SK-N-SH (cell line): ENCODE results near the gene UBA1. TPM values are rescaled to one million over a fixed set of nuclear protein-coding genes. Genes with fewer than 3 reads are reported as not detected.

Experiments
- CTCF ChIA-PET: fragments of 300-600, 350-600 bp; formaldehyde crosslinking; extraction: SDS; loops from one replicate; lab custom pipeline; 2021; lab: Yijun Ruan, JAX
- POLR2A ChIA-PET: fragments of 350-600 bp; sonication (Branson Sonifier 250); formaldehyde crosslinking; extraction: SDS; loops from one replicate; lab custom pipeline; 2020; ENCODE audit warnings: antibody characterized with exemption, inconsistent platforms; lab: Yijun Ruan, JAX
- DNase-seq: peaks from one replicate; pipeline ENCODE4 v3.0.0; 2012
- H2AFZ ChIP-seq: fragments of 200-600 bp; sonication (generic); 2 replicates; pipeline ENCODE4 v1.8.1; 2016; ENCODE audit warnings: antibody characterized with exemption, mild to moderate bottlenecking, low read depth
- H3F3A ChIP-seq: fragments of 200-600 bp; sonication (generic); replicated peaks from 2 replicates; pipeline ENCODE3; 2016; ENCODE audit warnings: antibody characterized with exemption, mild to moderate bottlenecking; ENCODE audit not compliant: insufficient read depth
- H3K27ac ChIP-seq, 2 experiments: fragments of 200-500 bp in 1 of 2; fragments of 200-600 bp in 1 of 2; sonication (Bioruptor generic) in 1 of 2; sonication (generic), shearing (Covaris generic) in 1 of 2; 2 replicates each; pipeline versions ENCODE4 v1.5.1 to v1.6.1; 2014 to 2016; ENCODE audit warnings: low read depth in 2 of 2, inconsistent platforms in 1 of 2, low read length in 1 of 2, mild to moderate bottlenecking in 1 of 2, mixed read lengths in 1 of 2
- H3K27me3 ChIP-seq: fragments of 200-600 bp; sonication (generic), shearing (Covaris generic); 2 replicates; pipeline ENCODE4 v1.6.1; 2016; ENCODE audit warnings: mixed run types; ENCODE audit not compliant: insufficient read depth
- H3K36me3 ChIP-seq, 2 experiments: fragments of 200-500 bp in 1 of 2; fragments of 200-600 bp in 1 of 2; sonication (Bioruptor generic) in 1 of 2; sonication (generic) in 1 of 2; replicated peaks in 1 of 2; 2 replicates each; pipeline versions ENCODE3 to v1.5.1; 2014 to 2016; ENCODE audit warnings: low read length in 1 of 2, mild to moderate bottlenecking in 1 of 2; ENCODE audit not compliant: insufficient read depth in 2 of 2, control insufficient read depth in 1 of 2
- H3K4me1 ChIP-seq, 2 experiments: fragments of 200-500 bp in 1 of 2; fragments of 200-600 bp in 1 of 2; sonication (Bioruptor generic) in 1 of 2; sonication (generic), shearing (Covaris generic) in 1 of 2; 2 replicates each; pipeline versions ENCODE4 v1.5.1 to v1.6.1; 2014 to 2016; ENCODE audit warnings: low read depth in 1 of 2, low read length in 1 of 2, mixed run types in 1 of 2; ENCODE audit not compliant: insufficient read depth in 2 of 2, control insufficient read depth in 1 of 2
- H3K4me2 ChIP-seq: fragments of 200-600 bp; sonication (generic), shearing (Covaris generic); 2 replicates; pipeline ENCODE4 v1.6.1; 2017; ENCODE audit warnings: mixed run types
- H3K4me3 ChIP-seq, 2 experiments: fragments of 200-500 bp in 1 of 2; fragments of 200-600 bp in 1 of 2; sonication (Bioruptor generic) in 1 of 2; sonication (generic), shearing (Covaris generic) in 1 of 2; 2 replicates each; pipeline versions ENCODE4 v1.5.1 to v1.8.1; 2014 to 2016; ENCODE audit warnings: low read depth in 2 of 2, inconsistent platforms in 1 of 2, low read length in 1 of 2, mild to moderate bottlenecking in 1 of 2, mixed read lengths in 1 of 2, moderate library complexity in 1 of 2
- H3K79me2 ChIP-seq: fragments of 200-600 bp; sonication (generic); 2 replicates; pipeline ENCODE4 v1.8.1; 2017; ENCODE audit warnings: mild to moderate bottlenecking; ENCODE audit not compliant: insufficient read depth
- H3K9ac ChIP-seq: fragments of 200-600 bp; sonication (generic); 2 replicates; pipeline ENCODE4 v1.6.1; 2017; ENCODE audit warnings: mixed run types
- H3K9me2 ChIP-seq: fragments of 200-600 bp; sonication (generic); 2 replicates; pipeline ENCODE4 v1.6.1; 2017; ENCODE audit warnings: mixed run types
- H3K9me3 ChIP-seq: fragments of 200-600 bp; sonication (generic); 2 replicates; pipeline ENCODE4 v1.6.1; 2017; ENCODE audit warnings: mixed run types, mild to moderate bottlenecking, moderate library complexity
- H4K20me1 ChIP-seq: fragments of 200-600 bp; sonication (generic); 2 replicates; pipeline ENCODE4 v1.6.1; 2017; ENCODE audit warnings: mild to moderate bottlenecking, mixed run types; ENCODE audit not compliant: insufficient read depth
- CHD2 ChIP-seq: fragments of 150-350 bp; IDR thresholded peaks from 2 replicates; pipeline ENCODE4 v1.6.1; 2018; ENCODE audit warnings: low read length; ENCODE audit not compliant: partially characterized antibody
- ELF1 ChIP-seq: IDR thresholded peaks from 2 replicates; pipeline ENCODE4 v1.4.0; 2012
- EP300 ChIP-seq, 2 experiments: IDR thresholded peaks; 2 replicates each; pipeline versions ENCODE4 v1.4.0 to v1.6.1; 2012; ENCODE audit warnings: borderline replicate concordance in 1 of 2, low read depth in 1 of 2, low read length in 1 of 2
- FOSL2 ChIP-seq: IDR thresholded peaks from 2 replicates; pipeline ENCODE4 v1.4.0; 2012; ENCODE audit warnings: low read depth, mild to moderate bottlenecking, moderate library complexity, borderline replicate concordance
- FOXJ3 ChIP-seq: sonication (generic); formaldehyde crosslinking; IDR thresholded peaks from 2 replicates; pipeline ENCODE4 v1.5.1; 2020; ENCODE audit warnings: mild to moderate bottlenecking, missing genetic modification reagents
- FOXM1 ChIP-seq: IDR thresholded peaks from 2 replicates; pipeline ENCODE4 v1.4.0; 2012; ENCODE audit warnings: low read depth, mild to moderate bottlenecking
- JUND ChIP-seq: IDR thresholded peaks from 2 replicates; pipeline ENCODE4 v1.4.0; 2012
- MAX ChIP-seq: IDR thresholded peaks from 2 replicates; pipeline ENCODE4 v1.4.0; 2012; ENCODE audit warnings: low read depth
- MEF2A ChIP-seq: IDR thresholded peaks from 2 replicates; pipeline ENCODE4 v1.4.0; 2012; ENCODE audit warnings: low read depth, borderline replicate concordance
- NFIC ChIP-seq: IDR thresholded peaks from 2 replicates; pipeline ENCODE4 v1.4.0; 2012; ENCODE audit warnings: borderline replicate concordance
- POLR2AphosphoS5 ChIP-seq: IDR thresholded peaks from 2 replicates; pipeline ENCODE4 v1.6.1; 2012; ENCODE audit warnings: low read depth, low read length
- RAD21 ChIP-seq: IDR thresholded peaks from 2 replicates; pipeline ENCODE4 v1.6.1; 2012; ENCODE audit warnings: mild to moderate bottlenecking, low read length
- REST ChIP-seq: IDR thresholded peaks from 2 replicates; pipeline ENCODE4 v1.6.1; 2012; ENCODE audit warnings: mild to moderate bottlenecking, low read depth, low read length, moderate library complexity
- RFX5 ChIP-seq: IDR thresholded peaks from 2 replicates; pipeline ENCODE4 v1.6.1; 2012; ENCODE audit warnings: mild to moderate bottlenecking, improper control_type of control experiment, low read length
- RXRA ChIP-seq: IDR thresholded peaks from 2 replicates; pipeline ENCODE4 v1.4.0; 2012; ENCODE audit warnings: low read depth, mild to moderate bottlenecking, borderline replicate concordance
- SIN3A ChIP-seq: IDR thresholded peaks from 2 replicates; pipeline ENCODE4 v1.6.1; 2012; ENCODE audit warnings: low read depth, mild to moderate bottlenecking, low read length, moderate library complexity, borderline replicate concordance
- SMC3 ChIP-seq: IDR thresholded peaks from 2 replicates; pipeline ENCODE4 v1.6.1; 2012; ENCODE audit warnings: low read depth, low read length, improper control_type of control experiment
- TAF1 ChIP-seq: IDR thresholded peaks from 2 replicates; pipeline ENCODE4 v1.6.1; 2012; ENCODE audit warnings: low read depth, mild to moderate bottlenecking, low read length, moderate library complexity, borderline replicate concordance
- TEAD4 ChIP-seq: IDR thresholded peaks from 2 replicates; pipeline ENCODE4 v1.4.0; 2012; ENCODE audit warnings: mild to moderate bottlenecking, borderline replicate concordance; ENCODE audit not compliant: insufficient read depth
- USF1 ChIP-seq: IDR thresholded peaks from 2 replicates; pipeline ENCODE4 v1.4.0; 2012; ENCODE audit warnings: low read depth, borderline replicate concordance
- WGBS: methylation state at CpG from one replicate; pipeline ENCODE4 v1.1.6; 2017; ENCODE audit warnings: low lambda C conversion rate; 5-methylcytosine and 5-hydroxymethylcytosine counted together
- polyA plus RNA-seq, 3 experiments: library from polyadenylated mRNA; depleted of rRNA; stranded (reverse); fragments of >200 nt; gene quantifications; 2 replicates each; pipeline ENCODE4 v1.2.3, GENCODE V29; 2012
- TF ChIP-seq, protein P1 (sequence below): IDR thresholded peaks from 2 replicates; pipeline ENCODE4 v1.4.0; 2012; ENCODE audit warnings: low read depth, borderline replicate concordance
- TF ChIP-seq, protein P2 (sequence below): IDR thresholded peaks from 2 replicates; pipeline ENCODE4; 2012

UBA1 gene
- polyA plus RNA-seq, 1 of the 3 experiments (the other 2 are of a cell fraction) = 283 TPM

DNA sequence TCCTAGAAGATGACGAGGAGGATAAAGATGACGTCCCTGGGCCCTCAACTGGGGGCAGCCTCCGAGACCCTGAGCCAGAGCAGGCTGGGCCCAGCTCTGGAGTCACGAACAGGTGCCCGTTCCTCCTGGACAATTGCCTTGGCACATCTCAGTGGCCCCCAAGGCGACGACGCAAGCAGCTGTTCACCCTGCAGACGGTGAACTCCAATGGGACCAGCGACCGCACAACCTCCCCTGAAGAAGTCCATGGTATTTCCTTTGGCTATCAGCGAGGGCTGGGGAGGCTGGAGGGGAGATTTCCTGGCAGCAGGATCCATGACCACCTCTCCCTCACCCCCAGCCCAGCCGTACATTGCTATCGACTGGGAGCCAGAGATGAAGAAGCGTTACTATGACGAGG, 51.0 kb downstream of the UBA1 start:
- Histone ChIP-seq H3K27me3 (no peaks in the 10 kb centered on the region), H3F3A (no peaks in the 10 kb centered on the region), H2AFZ (no peak overlapping the region), H3K4me2 (no peak overlapping the region), H3K36me3 (peaks cover 22 to 39% of the 10 kb centered on the region in 2 experiments), H3K79me2 (peaks cover 4% of the 10 kb centered on the region; the same call in 1 of the 2 replicates), H3K9me2 (no peaks in the 10 kb centered on the region), H3K27ac (no peak overlapping the region), H3K9ac (no peak overlapping the region), H3K4me3 (no peak overlapping the region), H3K9me3 (no peaks in the 10 kb centered on the region), H4K20me1 (0 out of 2 replicates have a peak, but pooled peaks cover 4% of the 10 kb centered on the region), H3K4me1 (no peaks in the 10 kb centered on the region)
- WGBS = 92% methylated on average over 16 of the region's 16 CpGs
- no peak for TF ChIP-seq POLR2AphosphoS5
- TF ChIP-seq NFIC = no peak
- TF ChIP-seq SIN3A = no peak
- TF ChIP-seq REST = no peak
- TF ChIP-seq CHD2 = no peak
- TF ChIP-seq MEF2A = no peak
- TF ChIP-seq MAX = no peak
- no peak for TF ChIP-seq SMC3
- no peak for TF ChIP-seq TEAD4
- no peak for TF ChIP-seq RFX5
- TF ChIP-seq RAD21 = no peak
- DNase-seq = no peak
- POLR2A ChIA-PET = no interaction called here
- CTCF ChIA-PET = no interaction called here

DNA sequence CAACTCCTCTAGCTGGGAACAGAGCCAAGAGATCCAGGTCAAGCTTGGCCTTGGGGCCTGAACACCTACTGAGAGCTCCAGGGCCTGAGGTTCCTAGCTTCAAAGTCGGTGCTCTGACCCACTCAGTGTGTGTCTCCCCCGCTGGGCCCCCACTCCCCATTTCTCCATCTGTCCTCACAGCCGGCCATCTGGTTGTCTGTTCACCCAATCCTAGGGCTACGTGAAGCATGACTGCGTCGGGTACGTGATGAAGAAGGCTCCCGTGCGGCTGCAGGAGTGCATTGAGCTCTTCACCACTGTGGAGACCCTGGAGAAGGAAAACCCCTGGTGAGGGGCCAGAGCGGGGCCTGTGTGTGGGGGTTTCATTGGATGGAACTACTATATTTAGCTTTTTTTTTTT, 51.5 kb downstream of the UBA1 start:
- Histone ChIP-seq H3K27me3 (no peaks in the 10 kb centered on the region), H3K4me1 (no peaks in the 10 kb centered on the region), H3K4me2 (no peak overlapping the region), H3K79me2 (no peaks in the 10 kb centered on the region; the same call in 1 of the 2 replicates), H3K9me2 (no peaks in the 10 kb centered on the region), H3K9me3 (no peaks in the 10 kb centered on the region), H3F3A (no peaks in the 10 kb centered on the region), H3K36me3 (peaks cover 17 to 35% of the 10 kb centered on the region in 2 experiments), H3K4me3 (no peak overlapping the region), H3K9ac (no peak overlapping the region), H2AFZ (no peak overlapping the region), H3K27ac (no peak overlapping the region), H4K20me1 (0 out of 2 replicates have a peak, but pooled peaks cover 4% of the 10 kb centered on the region)
- 90% methylated on average over 10 of the region's 10 CpGs for WGBS
- DNase-seq = no peak
- ChIA-PET CTCF (no interaction called here), POLR2A (no interaction called here)
- TF ChIP-seq JUND (no peak), POLR2AphosphoS5 (no peak), ELF1 (no peak), FOXJ3 (CRISPR knock-in tag) (no peak), RXRA (no peak), NFIC (no peak), FOSL2 (no peak), SMC3 (no peak), CHD2 (no peak), FOXM1 (no peak), USF1 (no peak), EP300 (IDR thresholded peaks at IDR 0.05; ENCODE audit: borderline replicate concordance in 1 of 2, low read depth in 1 of 2, low read length in 1 of 2) (no peak), TAF1 (no peak)
- TF ChIP-seq, protein P1, sequence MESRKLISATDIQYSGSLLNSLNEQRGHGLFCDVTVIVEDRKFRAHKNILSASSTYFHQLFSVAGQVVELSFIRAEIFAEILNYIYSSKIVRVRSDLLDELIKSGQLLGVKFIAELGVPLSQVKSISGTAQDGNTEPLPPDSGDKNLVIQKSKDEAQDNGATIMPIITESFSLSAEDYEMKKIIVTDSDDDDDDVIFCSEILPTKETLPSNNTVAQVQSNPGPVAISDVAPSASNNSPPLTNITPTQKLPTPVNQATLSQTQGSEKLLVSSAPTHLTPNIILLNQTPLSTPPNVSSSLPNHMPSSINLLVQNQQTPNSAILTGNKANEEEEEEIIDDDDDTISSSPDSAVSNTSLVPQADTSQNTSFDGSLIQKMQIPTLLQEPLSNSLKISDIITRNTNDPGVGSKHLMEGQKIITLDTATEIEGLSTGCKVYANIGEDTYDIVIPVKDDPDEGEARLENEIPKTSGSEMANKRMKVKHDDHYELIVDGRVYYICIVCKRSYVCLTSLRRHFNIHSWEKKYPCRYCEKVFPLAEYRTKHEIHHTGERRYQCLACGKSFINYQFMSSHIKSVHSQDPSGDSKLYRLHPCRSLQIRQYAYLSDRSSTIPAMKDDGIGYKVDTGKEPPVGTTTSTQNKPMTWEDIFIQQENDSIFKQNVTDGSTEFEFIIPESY = no peak
- TF ChIP-seq, protein P2, sequence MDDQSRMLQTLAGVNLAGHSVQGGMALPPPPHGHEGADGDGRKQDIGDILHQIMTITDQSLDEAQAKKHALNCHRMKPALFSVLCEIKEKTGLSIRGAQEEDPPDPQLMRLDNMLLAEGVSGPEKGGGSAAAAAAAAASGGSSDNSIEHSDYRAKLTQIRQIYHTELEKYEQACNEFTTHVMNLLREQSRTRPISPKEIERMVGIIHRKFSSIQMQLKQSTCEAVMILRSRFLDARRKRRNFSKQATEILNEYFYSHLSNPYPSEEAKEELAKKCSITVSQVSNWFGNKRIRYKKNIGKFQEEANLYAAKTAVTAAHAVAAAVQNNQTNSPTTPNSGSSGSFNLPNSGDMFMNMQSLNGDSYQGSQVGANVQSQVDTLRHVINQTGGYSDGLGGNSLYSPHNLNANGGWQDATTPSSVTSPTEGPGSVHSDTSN = no peak
